HG02678 (cell line): ENCODE results near the gene NAP1L3.

Experiments
- ATAC-seq: cut with Tn5 transposase; IDR thresholded peaks from one replicate; pipeline ENCODE4 v1.9.1; 2021; ENCODE audit warnings: mild to moderate bottlenecking, moderate library complexity; ENCODE audit not compliant: unreplicated experiment

NAP1L3 gene

GRCh38 chrX:93673056-93673868 lies at the start of gene NAP1L3:
NAP1L3 (minus strand) TSS chrX:93673578; CDS start chrX:93673304, 274 bp downstream.
- ATAC-seq: peak; percentile 81

- no peak for ATAC-seq
These were observed 37.7 kb upstream of the NAP1L3 start for GRCh38 chrX:93711076-93711475.

- no peak for ATAC-seq
These were observed 30.3 kb upstream of the NAP1L3 start for GRCh38 chrX:93703701-93704100.

GRCh38 chrX:93695981-93696380 lies 22.6 kb upstream of the NAP1L3 start:
- ATAC-seq: no peak

GRCh38 chrX:93673869-93674271 lies 492 bp upstream of the NAP1L3 start, which contains the start of gene FAM133A:
FAM133A (plus strand) TSS chrX:93674206; CDS start chrX:93709420, 35,214 bp downstream.
- ATAC-seq: peak; percentile 25

- ATAC-seq: no peak
These were observed 12.8 kb downstream of the NAP1L3 start for GRCh38 chrX:93660575-93660974.

GRCh38 chrX:93649381-93649780 lies 24.0 kb downstream of the NAP1L3 start:
- no peak for ATAC-seq

GRCh38 chrX:93637591-93637990 lies 35.8 kb downstream of the NAP1L3 start:
- no peak for ATAC-seq
